Esophagus squamous epithelium (tissue), 4 donors: ENCODE data around the gene ESRRA.

Experiments used
- POLR2A ChIP-seq, 4 donors: fragments of 450-650 bp; IDR thresholded peaks; one replicate each; pipeline ENCODE4 v1.6.1; 2017; ENCODE audit warnings: antibody characterized with exemption in 4 of 4, mild to moderate bottlenecking in 4 of 4, moderate library complexity in 3 of 4
- TF ChIP-seq, protein P1 (sequence below), 6 experiments: fragments of 450-650 bp in 4 of 6; fragments of 200-600 bp in 2 of 6; sonication (generic) in 2 of 6; IDR thresholded peaks; one replicate each; pipeline ENCODE4 v1.5.1; 2016 to 2019; ENCODE audit warnings: antibody characterized with exemption in 6 of 6, mild to moderate bottlenecking in 4 of 6, moderate library complexity in 4 of 6

DNA sequence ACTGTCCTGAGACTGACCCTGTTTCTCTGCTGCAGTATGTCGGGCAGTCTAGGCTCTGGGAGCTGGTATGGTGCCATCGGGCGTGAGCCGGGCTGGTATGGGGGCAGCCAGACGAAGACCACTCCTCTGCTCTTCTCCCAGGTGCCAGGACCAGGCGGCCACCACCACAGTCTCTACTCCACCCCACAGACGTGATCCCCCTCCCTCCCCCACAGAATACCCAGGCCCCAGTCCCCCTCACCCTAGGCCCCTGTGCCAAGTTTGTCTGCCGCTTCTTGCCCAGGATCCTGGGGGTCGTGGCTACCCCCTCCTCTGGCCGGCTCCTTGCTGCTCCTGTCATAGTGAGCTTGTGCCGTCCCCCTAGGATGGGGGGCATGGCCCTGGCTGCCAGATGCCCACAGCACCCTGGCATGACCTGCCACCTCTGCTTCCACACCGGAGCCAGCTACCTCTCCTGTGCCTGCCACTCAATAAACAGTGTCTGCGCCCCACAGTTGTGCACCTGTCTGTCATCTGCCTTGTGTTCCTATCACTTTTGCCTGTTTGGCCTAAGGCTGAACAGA, 16.2 kb upstream of the ESRRA start:
- TF ChIP-seq, protein P1, sequence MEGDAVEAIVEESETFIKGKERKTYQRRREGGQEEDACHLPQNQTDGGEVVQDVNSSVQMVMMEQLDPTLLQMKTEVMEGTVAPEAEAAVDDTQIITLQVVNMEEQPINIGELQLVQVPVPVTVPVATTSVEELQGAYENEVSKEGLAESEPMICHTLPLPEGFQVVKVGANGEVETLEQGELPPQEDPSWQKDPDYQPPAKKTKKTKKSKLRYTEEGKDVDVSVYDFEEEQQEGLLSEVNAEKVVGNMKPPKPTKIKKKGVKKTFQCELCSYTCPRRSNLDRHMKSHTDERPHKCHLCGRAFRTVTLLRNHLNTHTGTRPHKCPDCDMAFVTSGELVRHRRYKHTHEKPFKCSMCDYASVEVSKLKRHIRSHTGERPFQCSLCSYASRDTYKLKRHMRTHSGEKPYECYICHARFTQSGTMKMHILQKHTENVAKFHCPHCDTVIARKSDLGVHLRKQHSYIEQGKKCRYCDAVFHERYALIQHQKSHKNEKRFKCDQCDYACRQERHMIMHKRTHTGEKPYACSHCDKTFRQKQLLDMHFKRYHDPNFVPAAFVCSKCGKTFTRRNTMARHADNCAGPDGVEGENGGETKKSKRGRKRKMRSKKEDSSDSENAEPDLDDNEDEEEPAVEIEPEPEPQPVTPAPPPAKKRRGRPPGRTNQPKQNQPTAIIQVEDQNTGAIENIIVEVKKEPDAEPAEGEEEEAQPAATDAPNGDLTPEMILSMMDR (IDR thresholded peaks at IDR 0.05): no peak
- no peak for TF ChIP-seq POLR2A (IDR thresholded peaks at IDR 0.05)
